GM23338 (cell line): ENCODE results near the gene NDUFA3. TPM values are rescaled to one million over a fixed set of nuclear protein-coding genes. Genes with fewer than 3 reads are reported as not detected.

Experiments
- ATAC-seq: fragments of 200-7000 bp; cut with Tn5 transposase; 3 replicates; pipeline ENCODE4 v1.9.1; 2020
- DNase-seq: peaks from one replicate; pipeline ENCODE4 v3.0.0-alpha.2; 2015; ENCODE audit warnings: low spot score
- H2AFZ ChIP-seq: fragments of 200-600 bp; sonication (generic); 2 replicates; pipeline ENCODE4 v1.8.0; 2016; ENCODE audit warnings: antibody characterized with exemption, mild to moderate bottlenecking, moderate library complexity
- H3F3A ChIP-seq: fragments of 200-600 bp; sonication (generic); replicated peaks from 2 replicates; pipeline ENCODE4 v1.8.0; 2017; ENCODE audit warnings: antibody characterized with exemption, mixed run types, low read depth
- H3K27ac ChIP-seq: fragments of 200-600 bp; sonication (generic); 2 replicates; pipeline ENCODE4 v1.6.1; 2016; ENCODE audit warnings: low read depth
- H3K27me3 ChIP-seq: fragments of 200-600 bp; sonication (generic); 2 replicates; pipeline ENCODE4 v1.8.0; 2016; ENCODE audit warnings: mild to moderate bottlenecking, mixed run types, moderate library complexity; ENCODE audit not compliant: insufficient read depth
- H3K36me3 ChIP-seq: fragments of 200-600 bp; sonication (generic); 2 replicates; pipeline ENCODE4 v1.8.0; 2016; ENCODE audit warnings: mild to moderate bottlenecking; ENCODE audit not compliant: insufficient read depth
- H3K4me1 ChIP-seq: fragments of 200-600 bp; sonication (generic); 2 replicates; pipeline ENCODE4 v1.8.0; 2016; ENCODE audit warnings: mild to moderate bottlenecking, moderate library complexity; ENCODE audit not compliant: insufficient read depth
- H3K4me2 ChIP-seq: fragments of 200-600 bp; sonication (generic); 2 replicates; pipeline ENCODE4 v1.7.1; 2017; ENCODE audit warnings: mixed run types
- H3K4me3 ChIP-seq: fragments of 200-600 bp; sonication (generic); 2 replicates; pipeline ENCODE4 v1.6.1; 2016; ENCODE audit warnings: mixed run types
- H3K79me2 ChIP-seq: fragments of 200-600 bp; sonication (generic); replicated peaks from 2 replicates; pipeline ENCODE4 v1.8.0; 2017; ENCODE audit warnings: mild to moderate bottlenecking; ENCODE audit not compliant: insufficient read depth
- H3K9me2 ChIP-seq: fragments of 200-600 bp; sonication (generic); 2 replicates; pipeline ENCODE4 v1.8.0; 2017; ENCODE audit not compliant: insufficient read depth
- H4K20me1 ChIP-seq: fragments of 200-600 bp; sonication (generic); replicated peaks from 2 replicates; pipeline ENCODE4 v1.8.0; 2017; ENCODE audit warnings: mild to moderate bottlenecking; ENCODE audit not compliant: insufficient read depth
- H3K27ac Mint-ChIP-seq: 2 replicates; pipeline ENCODE4 v1.8.0; 2020; ENCODE audit warnings: inconsistent platforms, mild to moderate bottlenecking, moderate library complexity, mixed read lengths
- H3K27me3 Mint-ChIP-seq: 3 replicates; pipeline ENCODE4 v1.8.0; 2022; ENCODE audit warnings: low read depth, mild to moderate bottlenecking, moderate library complexity, mixed read lengths, inconsistent platforms; ENCODE audit not compliant: insufficient read depth, poor library complexity
- H3K36me3 Mint-ChIP-seq: 3 replicates; pipeline ENCODE4 v1.8.0; 2021; ENCODE audit warnings: low read depth, mild to moderate bottlenecking, inconsistent platforms, moderate library complexity, mixed read lengths
- H3K4me1 Mint-ChIP-seq: 3 replicates; pipeline ENCODE4 v1.8.0; 2020; ENCODE audit warnings: mild to moderate bottlenecking, inconsistent platforms, mixed read lengths
- H3K4me3 Mint-ChIP-seq: 3 replicates; pipeline ENCODE4 v1.8.0; 2021; ENCODE audit warnings: moderate library complexity, mild to moderate bottlenecking, inconsistent platforms, mixed read lengths
- H3K9me3 Mint-ChIP-seq: 3 replicates; pipeline ENCODE4 v1.8.0; 2020; ENCODE audit warnings: moderate library complexity, mild to moderate bottlenecking, inconsistent platforms, mixed read lengths
- CREB1 ChIP-seq: fragments of 250-450 bp; sonication (Bioruptor Pico); IDR thresholded peaks from 2 replicates; pipeline ENCODE4 v1.5.0; 2020; ENCODE audit warnings: low read depth, mild to moderate bottlenecking, moderate library complexity
- ETS1 ChIP-seq: IDR thresholded peaks from 2 replicates; pipeline ENCODE4 v1.6.1; 2016; ENCODE audit warnings: antibody characterized with exemption
- EZH2 ChIP-seq: fragments of 200-600 bp; sonication (generic); IDR thresholded peaks from one replicate; pipeline ENCODE4 v1.8.0; 2017; ENCODE audit warnings: antibody characterized with exemption, mild to moderate bottlenecking, low read depth; ENCODE audit not compliant: unreplicated experiment
- EZH2phosphoT487 ChIP-seq: fragments of 200-600 bp; sonication (generic); IDR thresholded peaks from one replicate; pipeline ENCODE4 v1.8.1; 2018; ENCODE audit warnings: antibody characterized with exemption; ENCODE audit not compliant: unreplicated experiment
- JUNB ChIP-seq: IDR thresholded peaks from one replicate; pipeline ENCODE4 v1.6.1; 2016; ENCODE audit warnings: antibody characterized with exemption; ENCODE audit not compliant: unreplicated experiment
- NANOG ChIP-seq: IDR thresholded peaks from 2 replicates; pipeline ENCODE4 v1.6.1; 2016; ENCODE audit warnings: antibody characterized with exemption, borderline replicate concordance
- POLR2AphosphoS5 ChIP-seq: IDR thresholded peaks from 2 replicates; pipeline ENCODE4 v1.6.1; 2016; ENCODE audit warnings: antibody characterized with exemption, low read depth
- STAT1 ChIP-seq: IDR thresholded peaks from one replicate; pipeline ENCODE4 v1.6.1; 2016; ENCODE audit warnings: antibody characterized with exemption; ENCODE audit not compliant: unreplicated experiment
- ZNF114 ChIP-seq: fragments of 250-450 bp; sonication (Bioruptor Pico); IDR thresholded peaks from 2 replicates; pipeline ENCODE4 v1.5.0; 2020; ENCODE audit warnings: mild to moderate bottlenecking, moderate library complexity
- ZNF331 ChIP-seq: fragments of 250-450 bp; sonication (Bioruptor Pico); IDR thresholded peaks from 2 replicates; pipeline ENCODE4 v1.5.0; 2020; ENCODE audit warnings: low read depth, mild to moderate bottlenecking, moderate library complexity
- ZNF462 ChIP-seq: fragments of 250-450 bp; sonication (Bioruptor Pico); IDR thresholded peaks from 2 replicates; pipeline ENCODE4 v1.5.0; 2020; ENCODE audit warnings: mild to moderate bottlenecking, moderate library complexity
- polyA plus RNA-seq: library from polyadenylated mRNA; unstranded; fragments of >200 nt; fragmentation: Nextera tagmentation; extraction: Ambion mirVana; gene quantifications from 2 replicates; pipeline ENCODE4 v1.2.1, GENCODE V29; 2016
- total RNA-seq: library from RNA; depleted of rRNA; stranded (reverse); fragments of >200 nt; shearing (Covaris generic); gene quantifications from 2 replicates; pipeline ENCODE4 v1.2.3, GENCODE V29; 2014
- TF ChIP-seq, protein P1 (sequence below), 2 experiments: fragments of 200-600 bp in 1 of 2; sonication (generic) in 1 of 2; conservative IDR thresholded peaks; 2 replicates each; pipeline versions ENCODE4 v1.5.1 to v1.6.1; 2016 to 2017; ENCODE audit warnings: antibody characterized with exemption in 2 of 2, low read depth in 2 of 2, mild to moderate bottlenecking in 2 of 2, moderate library complexity in 1 of 2
- TF ChIP-seq, protein P2 (sequence below): IDR thresholded peaks from one replicate; pipeline ENCODE4 v1.6.1; 2018; ENCODE audit warnings: antibody characterized with exemption; ENCODE audit not compliant: unreplicated experiment

NDUFA3 gene
- total and polyA plus RNA-seq, 2 experiments from 2014 or later: 28.4 to 691 TPM

DNA sequence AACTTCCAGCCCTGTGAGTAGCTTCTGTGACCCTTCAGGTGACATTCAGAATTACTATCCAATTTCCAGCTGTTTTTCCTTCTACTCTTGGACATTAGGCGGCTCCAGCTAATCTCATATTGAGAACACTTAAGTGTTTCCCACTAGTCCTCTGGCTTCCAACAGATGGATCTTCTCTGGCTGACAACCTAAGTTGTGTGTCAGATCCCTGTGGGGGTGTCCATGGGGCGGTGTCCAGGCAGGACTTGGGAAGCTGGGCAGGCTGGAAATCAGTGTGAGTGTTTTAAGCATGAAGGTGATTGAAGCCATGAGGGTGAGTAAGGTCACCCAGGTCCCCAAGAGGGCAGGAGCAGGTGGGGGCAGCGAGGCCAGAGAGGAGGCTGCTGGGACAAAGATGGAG, 45.0 kb downstream of the NDUFA3 start:
- TF ChIP-seq ETS1 (no peak), ZNF331 (CRISPR knock-in tag) (no peak), POLR2AphosphoS5 (no peak), ZNF462 (CRISPR knock-in tag) (no peak), EZH2 (no peak), STAT1 (no peak), NANOG (no peak), JUNB (no peak), CREB1 (CRISPR knock-in tag) (no peak), EZH2phosphoT487 (no peak), ZNF114 (CRISPR knock-in tag) (no peak)
- TF ChIP-seq, protein P1, sequence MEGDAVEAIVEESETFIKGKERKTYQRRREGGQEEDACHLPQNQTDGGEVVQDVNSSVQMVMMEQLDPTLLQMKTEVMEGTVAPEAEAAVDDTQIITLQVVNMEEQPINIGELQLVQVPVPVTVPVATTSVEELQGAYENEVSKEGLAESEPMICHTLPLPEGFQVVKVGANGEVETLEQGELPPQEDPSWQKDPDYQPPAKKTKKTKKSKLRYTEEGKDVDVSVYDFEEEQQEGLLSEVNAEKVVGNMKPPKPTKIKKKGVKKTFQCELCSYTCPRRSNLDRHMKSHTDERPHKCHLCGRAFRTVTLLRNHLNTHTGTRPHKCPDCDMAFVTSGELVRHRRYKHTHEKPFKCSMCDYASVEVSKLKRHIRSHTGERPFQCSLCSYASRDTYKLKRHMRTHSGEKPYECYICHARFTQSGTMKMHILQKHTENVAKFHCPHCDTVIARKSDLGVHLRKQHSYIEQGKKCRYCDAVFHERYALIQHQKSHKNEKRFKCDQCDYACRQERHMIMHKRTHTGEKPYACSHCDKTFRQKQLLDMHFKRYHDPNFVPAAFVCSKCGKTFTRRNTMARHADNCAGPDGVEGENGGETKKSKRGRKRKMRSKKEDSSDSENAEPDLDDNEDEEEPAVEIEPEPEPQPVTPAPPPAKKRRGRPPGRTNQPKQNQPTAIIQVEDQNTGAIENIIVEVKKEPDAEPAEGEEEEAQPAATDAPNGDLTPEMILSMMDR (conservative IDR thresholded peaks at IDR 0.05; ENCODE audit: low read depth in 2 of 2): no peak
- TF ChIP-seq, protein P2, sequence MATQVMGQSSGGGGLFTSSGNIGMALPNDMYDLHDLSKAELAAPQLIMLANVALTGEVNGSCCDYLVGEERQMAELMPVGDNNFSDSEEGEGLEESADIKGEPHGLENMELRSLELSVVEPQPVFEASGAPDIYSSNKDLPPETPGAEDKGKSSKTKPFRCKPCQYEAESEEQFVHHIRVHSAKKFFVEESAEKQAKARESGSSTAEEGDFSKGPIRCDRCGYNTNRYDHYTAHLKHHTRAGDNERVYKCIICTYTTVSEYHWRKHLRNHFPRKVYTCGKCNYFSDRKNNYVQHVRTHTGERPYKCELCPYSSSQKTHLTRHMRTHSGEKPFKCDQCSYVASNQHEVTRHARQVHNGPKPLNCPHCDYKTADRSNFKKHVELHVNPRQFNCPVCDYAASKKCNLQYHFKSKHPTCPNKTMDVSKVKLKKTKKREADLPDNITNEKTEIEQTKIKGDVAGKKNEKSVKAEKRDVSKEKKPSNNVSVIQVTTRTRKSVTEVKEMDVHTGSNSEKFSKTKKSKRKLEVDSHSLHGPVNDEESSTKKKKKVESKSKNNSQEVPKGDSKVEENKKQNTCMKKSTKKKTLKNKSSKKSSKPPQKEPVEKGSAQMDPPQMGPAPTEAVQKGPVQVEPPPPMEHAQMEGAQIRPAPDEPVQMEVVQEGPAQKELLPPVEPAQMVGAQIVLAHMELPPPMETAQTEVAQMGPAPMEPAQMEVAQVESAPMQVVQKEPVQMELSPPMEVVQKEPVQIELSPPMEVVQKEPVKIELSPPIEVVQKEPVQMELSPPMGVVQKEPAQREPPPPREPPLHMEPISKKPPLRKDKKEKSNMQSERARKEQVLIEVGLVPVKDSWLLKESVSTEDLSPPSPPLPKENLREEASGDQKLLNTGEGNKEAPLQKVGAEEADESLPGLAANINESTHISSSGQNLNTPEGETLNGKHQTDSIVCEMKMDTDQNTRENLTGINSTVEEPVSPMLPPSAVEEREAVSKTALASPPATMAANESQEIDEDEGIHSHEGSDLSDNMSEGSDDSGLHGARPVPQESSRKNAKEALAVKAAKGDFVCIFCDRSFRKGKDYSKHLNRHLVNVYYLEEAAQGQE: no peak
- DNase-seq: no peak
- Histone ChIP-seq H3K27ac (no peak overlapping the region), H3F3A (no peaks in the 10 kb centered on the region; the same call in 1 of the 2 replicates), H2AFZ (no peak overlapping the region), H4K20me1 (peaks cover 16% of the 10 kb centered on the region), H3K4me1 (no peaks in the 10 kb centered on the region), H3K4me3 (no peak overlapping the region), H3K4me2 (no peak overlapping the region), H3K36me3 (peaks cover 27% of the 10 kb centered on the region), H3K27me3 (no peaks in the 10 kb centered on the region), H3K79me2 (peaks cover 5% of the 10 kb centered on the region; the same call in 1 of the 2 replicates), H3K9me2 (no peaks in the 10 kb centered on the region)
- H3K27me3 Mint-ChIP-seq: peaks cover 13% of the 10 kb centered on the region
- H3K27ac Mint-ChIP-seq: no peak overlapping the region; the same call in 1 of the 2 replicates
- H3K4me3 Mint-ChIP-seq: no peak overlapping the region
- no peaks in the 10 kb centered on the region; the same call in 2 of the 3 replicates for H3K9me3 Mint-ChIP-seq
- H3K4me1 Mint-ChIP-seq: no peaks in the 10 kb centered on the region; the same call in 2 of the 3 replicates
- ATAC-seq: no peak
- peaks cover 83% of the 10 kb centered on the region for H3K36me3 Mint-ChIP-seq
